Activated CD8-positive, alpha-beta memory T cell treated with anti-CD3 and anti-CD28 coated beads for 48 hours (primary cell): Measurements from ENCODE around the gene ADGRL2.

Source experiments
- DNase-seq, 3 experiments: peaks; one replicate each; pipeline ENCODE4 v3.0.0-alpha.2; 2020; ENCODE audit warnings: low read depth in 2 of 3, low spot score in 2 of 3

Gene ADGRL2

DNA sequence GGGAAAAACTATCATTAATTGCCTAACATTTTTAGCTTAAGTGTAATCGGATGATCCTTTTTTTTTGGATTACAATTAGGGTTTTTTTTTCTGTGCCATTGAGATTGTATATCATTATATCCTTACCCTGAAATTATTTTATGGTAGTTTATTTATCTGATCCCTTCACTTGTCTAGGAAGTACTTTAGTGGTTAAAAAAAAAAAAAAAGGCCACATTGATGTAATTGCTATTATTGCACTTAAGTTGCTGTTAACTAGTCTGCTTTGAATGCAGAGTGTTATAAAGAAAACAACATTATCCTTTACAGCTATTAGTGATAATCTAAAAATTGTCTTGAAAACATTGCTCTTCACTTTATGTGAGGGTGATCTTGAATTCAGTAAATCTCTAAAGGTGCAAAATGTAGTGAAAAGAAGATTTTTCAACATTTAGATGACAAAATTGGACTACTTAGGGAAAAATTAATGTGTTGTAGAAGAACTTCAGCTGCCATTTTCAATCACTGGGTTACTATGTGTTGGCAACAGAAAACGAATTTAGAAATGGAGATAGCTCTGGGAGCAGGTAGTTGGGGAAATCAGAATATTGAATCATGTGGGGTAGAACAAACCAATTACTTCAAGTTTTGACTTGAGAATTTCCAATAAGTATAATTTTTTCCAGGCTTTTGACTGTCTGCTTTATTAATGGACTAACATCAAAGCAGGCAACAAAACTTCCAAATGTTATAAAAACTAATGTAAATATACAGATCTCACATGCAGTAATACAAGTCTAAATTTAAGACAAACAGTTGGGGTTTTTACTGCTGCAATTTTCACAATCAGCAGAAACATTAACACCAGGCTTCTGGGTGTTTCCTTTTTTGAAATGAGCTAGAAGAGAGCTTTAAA is 5.0 kb downstream of the ADGRL2 start:
- no peak for DNase-seq

DNA sequence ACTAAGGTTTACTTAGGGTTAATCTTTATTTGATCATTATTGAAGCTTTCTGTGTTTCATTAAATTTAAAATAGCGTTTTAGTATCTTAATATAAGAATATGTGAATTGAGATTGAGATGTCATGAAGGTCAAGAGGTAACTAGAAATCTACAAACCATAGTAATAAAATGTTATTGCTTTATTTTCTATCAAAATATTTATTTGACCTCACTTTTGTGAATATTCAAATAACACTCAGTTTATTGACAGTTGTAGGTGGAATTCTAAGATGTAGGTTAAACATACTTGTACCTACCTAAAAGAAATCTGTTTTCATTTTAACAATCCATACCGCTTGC is 5.7 kb downstream of the ADGRL2 start:
- no peak for DNase-seq

DNA sequence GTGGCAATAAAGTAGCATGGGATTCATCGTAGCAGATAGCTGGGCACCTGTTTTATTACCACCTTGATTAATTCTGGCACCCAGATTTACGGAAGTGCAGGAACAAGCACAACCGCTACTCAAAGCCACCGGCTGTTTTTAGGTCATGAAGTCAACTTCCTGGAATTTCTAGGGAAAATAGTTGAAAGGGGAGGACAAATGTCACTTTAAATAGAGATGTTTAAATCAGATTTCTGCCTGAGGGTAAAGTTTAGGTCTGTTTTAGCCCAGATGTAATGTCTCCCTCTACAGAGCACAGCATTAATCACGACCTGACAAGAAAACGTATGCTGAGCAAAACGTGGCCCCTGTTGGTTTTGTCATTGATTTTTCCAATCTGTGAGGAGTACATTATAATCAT is 8.0 kb downstream of the ADGRL2 start:
- DNase-seq = no peak

DNA sequence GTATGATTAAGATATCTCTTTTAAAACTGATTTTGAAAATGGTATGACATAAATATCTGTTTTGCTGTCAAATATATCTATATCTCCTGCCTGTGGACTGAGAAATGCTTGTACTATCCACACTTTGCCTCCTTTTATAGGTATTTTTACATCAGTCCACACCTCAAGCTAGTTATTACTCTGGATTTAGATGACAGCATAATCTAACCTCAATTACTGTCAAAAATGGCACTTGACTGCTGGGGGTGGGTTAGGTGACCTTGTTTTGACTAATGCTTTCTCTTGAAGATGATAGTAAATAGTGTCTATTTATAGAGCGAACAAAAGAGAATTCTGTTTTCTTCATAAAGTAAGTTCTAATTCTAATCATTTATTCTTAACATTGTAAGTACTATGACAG is 9.1 kb downstream of the ADGRL2 start:
- DNase-seq = no peak

DNA sequence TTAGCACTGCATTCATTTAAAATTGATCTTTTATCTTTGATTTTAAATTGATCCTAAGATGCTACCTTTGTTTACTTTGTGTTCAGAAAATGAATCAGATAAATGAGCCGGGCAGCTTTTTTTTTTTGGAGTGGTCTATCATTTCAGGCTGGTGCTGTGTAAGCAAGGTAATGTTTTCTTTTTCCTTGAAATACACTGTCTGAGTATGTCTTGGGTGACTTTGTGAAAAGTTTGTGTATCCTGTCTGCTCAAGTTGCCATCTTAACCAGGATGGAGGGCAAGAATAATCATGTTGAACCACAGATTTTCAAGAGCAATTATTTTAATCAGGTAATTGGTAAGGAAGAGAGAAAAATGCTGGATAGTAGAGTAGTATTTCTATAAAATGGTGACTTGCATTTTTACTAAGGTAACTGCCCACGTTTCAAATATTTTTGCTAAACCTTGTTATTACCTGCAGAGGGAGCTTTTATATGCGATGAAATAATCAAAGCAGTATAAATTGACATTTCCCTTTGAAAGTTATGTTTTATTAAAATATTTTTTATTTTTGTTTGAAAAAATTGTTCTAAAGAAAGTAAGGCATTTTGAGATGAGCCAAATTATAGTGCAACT is 11.1 kb downstream of the ADGRL2 start:
- DNase-seq = no peak

DNA sequence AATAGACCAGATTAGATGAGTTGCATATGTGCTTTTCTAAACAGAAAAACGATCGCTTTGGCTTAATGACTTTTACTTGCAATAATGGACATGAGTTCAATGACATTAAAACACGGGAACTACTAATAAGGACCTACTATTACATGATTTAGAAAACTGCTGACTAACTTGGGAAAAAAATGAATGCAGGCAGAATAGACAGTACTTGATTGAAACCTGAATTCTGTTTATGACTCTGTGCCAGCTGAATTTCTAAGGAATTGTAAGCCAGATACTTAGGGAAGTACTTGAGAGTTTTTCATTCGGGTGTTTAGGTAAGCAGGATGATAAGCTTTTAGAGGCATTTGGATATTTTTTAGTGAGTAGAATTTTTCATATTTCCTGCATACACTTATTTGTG is 12.0 kb downstream of the ADGRL2 start:
- DNase-seq = no peak

DNA sequence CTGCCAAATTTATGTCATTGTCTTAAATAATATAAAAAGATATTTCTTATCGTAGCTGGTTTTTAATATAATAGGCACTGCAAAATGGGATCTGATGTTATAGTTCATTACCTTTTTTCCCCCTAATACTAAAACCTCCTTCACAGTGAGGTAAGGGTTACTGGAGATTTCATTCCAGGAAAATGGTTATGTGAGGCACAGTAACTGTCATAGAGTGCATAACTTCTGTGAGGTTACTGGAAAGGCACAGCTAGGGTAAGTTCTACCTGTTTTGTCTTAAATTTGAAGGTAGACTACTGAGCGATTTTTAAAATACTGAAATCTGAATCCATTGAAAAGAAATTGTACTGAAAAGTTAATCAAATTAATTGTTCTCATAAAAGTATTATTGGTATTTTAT is 13.0 kb downstream of the ADGRL2 start:
- DNase-seq = no peak

DNA sequence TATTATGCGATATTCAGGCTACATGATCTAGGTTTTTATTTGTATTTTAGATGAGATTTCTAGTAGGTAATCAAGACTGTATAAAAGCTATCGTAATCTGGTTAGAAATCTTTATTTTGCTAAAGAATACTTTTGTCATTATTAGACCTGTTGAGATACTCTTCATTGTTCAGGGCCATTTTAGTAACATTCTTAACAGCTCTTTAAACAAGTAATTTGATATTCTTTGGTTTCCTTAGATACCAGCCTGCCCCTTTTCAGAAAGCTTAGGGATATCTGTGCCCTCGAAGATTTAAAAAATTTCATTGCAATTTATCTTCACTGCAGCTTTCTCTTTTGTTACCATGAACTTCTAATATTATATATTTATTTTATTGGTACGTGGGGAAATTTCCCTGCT is 18.9 kb downstream of the ADGRL2 start:
- DNase-seq = no peak

DNA sequence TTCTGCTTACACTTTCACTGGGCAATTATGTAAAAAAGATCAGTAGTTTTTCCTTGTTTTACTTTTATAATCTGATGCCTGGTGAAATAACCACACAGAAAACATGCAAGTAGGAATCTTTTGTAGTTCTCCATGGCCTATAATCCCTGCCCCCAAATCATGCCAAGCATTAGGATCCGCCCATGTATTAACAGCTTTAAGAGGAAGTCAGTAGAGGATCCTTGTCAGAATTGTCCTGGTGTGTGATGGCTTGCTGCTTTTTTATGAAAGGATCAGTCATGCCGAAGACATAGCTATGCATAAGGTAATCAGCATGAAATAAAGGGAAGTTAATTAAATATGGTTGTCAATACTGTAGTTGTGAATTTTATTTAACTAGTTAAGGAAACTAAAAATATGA is 20.0 kb downstream of the ADGRL2 start:
- no peak for DNase-seq

DNA sequence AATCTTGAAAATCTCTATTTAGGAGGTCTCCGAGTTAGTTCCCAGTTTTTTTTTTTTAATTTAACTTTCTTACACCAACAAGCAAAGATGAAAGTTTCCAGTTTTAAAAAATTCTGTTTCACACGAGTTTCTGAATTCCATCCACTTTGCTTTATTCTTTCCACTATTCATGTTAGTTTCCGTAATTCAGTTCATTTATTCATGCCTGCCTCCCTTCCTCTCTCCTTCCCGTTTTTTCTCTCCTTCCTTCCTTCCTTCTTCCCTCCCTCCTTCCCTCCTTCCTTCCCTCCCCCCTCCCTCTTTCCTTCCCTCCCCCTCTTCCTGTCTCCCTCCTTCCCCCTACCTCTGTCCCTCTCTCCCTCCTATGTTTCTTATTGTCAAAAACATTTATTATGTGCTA is 22.3 kb downstream of the ADGRL2 start:
- no peak for DNase-seq

DNA sequence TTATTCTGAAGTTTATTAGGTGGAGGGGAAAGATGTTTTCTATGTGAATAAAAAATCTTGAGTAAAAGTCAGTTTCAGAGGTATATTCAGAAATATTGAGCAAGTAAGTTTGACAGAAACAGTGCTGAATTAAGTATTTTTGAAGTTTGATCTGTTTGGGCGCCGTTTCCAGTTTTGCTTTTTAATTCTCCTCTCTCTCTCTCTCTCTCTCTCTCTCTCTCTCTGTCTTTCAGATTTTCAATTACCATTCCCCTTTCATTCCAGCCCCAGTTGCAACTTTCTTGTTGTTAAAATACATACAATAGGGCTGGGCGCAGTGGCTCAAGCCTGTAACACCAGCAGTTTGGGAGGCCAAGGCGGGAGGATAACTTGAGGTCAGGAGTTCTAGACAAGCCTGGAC is 24.0 kb downstream of the ADGRL2 start:
- DNase-seq = no peak

DNA sequence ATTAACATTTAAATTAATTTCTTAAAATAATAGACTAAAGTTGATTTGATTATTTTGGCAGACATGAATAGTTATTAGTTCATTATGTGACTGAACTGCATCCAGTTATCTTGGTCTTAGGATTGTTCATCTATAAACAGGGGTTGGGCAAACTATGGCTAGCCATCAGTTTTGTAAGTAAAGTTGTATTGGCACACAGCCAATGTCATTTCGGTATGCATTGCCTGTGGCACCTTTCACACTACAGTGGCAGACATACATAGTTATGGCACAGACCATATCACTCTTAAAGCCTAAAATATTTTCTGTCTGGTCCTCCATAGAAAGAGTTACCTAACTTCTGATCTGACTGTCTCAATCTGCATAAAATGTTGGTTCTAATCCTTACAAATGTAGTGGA is 27.2 kb downstream of the ADGRL2 start:
- no peak for DNase-seq

DNA sequence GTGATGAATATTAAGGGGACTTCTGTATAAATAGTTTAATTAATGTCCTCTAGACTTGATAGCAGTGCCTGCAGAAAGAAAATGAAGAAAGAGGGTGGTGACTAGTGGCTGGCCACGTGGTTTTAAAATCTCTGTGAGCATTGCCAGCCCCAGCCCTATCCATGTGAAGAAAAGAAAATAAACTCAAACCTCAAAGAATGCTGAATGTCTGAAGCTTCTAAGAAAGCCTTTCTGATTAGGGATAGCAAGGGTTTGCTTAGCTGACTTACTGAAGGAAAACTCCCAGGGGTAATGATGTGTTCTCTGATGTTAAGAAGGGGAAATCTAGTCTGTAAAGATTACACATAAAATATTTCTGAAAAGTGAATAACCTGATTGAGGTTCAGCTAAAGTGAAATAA is 31.8 kb downstream of the ADGRL2 start:
- DNase-seq = no peak

DNA sequence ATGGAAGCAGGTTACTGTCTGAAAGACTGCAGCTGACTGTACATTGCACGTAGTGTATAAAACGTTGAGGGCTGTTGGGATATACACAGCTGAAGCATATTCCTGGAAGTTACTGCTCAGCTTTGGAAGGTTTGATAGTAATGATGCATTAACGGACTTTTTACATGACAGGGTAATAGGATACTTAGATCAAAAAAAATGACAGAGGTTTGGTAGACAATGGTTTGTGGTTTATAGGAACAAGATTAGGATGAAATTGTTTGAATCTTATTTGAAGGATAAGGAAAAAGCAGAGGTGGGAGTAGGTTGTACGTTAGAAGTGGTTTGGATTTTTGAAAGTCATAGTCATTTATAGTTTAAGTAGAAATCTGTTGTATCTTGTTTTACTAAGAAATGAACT is 33.0 kb downstream of the ADGRL2 start:
- no peak for DNase-seq

DNA sequence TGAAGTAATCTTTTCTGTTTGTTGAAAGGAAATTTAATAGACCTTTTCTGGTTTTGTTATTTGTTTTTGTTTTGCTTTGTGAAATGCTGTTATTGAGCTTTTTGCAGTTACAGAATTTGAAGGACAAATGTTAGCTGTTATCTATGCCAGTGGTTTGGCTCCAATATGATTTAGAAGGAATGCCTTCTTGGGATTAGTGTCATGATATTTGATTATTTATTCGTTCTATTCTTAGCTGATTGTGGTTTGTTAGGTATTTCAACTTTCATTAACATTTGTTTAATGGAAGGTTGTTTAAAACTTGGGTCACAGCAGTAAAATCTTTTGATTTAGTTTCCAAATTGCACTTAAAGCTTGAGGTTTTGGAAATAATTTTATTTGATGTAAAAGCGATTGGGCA is 33.5 kb downstream of the ADGRL2 start:
- DNase-seq = no peak

DNA sequence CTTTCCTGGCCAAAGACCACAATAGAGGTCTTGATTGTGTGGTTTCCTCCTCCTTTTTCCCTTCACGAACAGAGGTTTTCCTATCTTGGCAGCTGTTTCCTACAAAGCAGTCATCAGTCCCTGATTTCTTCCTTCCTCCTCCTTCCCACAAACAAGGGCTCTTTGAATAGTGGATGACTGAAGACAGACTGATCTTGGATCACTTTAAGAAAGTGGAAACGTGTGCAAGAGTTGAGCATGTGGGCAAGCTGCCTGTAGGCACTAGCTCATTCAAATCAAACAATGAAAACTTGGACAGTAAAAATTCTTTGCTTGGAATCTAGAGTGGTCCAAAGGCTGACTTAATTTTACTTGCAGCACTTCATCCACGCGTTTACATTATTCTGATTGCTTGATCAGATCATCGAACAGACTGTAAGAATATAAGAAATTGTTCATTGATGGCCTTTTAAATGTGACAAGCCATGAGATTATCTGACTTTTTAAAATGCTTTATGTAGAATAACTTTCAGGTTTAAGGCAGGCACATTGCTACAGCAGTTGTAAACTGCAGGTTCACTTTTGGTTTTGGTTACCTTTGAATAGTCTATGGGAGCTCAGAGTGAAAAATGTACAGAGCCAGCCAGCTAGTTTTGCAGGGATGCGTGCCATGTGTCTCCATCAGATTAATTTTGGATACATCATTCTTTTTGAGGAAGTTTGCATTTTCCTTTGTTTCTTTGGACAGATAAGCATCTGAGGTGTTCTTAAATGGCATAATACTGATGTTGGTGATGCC is 34.4 kb downstream of the ADGRL2 start:
- no peak for DNase-seq

DNA sequence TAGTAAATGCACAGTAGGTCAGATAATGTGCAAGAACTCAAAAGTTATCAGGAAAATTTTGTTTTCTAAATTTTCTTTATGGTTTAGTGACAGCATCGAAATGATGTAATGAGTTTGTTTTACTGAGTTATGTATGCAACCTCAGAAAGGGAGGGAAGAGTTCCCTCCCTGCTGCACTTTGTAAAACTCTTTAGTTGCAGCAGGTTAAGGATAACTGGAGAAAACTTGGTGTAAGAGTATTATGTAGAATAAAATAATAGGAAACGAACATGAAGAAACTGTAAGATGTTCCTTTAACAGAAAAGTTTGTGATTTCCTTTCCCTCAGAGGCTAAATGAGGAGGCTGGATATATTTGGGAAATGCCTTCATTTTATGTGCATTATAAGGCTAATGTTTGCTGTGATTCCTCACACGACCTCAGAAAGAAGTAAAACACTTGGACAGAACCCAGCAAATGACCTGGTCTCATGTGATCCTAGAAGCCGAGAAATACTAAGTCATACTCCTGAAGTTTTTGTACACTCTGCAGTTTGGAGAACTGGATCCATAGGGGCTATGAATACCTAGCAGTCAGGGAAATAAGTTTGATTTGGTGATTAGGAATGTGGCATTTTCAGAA is 35.4 kb downstream of the ADGRL2 start:
- no peak for DNase-seq

DNA sequence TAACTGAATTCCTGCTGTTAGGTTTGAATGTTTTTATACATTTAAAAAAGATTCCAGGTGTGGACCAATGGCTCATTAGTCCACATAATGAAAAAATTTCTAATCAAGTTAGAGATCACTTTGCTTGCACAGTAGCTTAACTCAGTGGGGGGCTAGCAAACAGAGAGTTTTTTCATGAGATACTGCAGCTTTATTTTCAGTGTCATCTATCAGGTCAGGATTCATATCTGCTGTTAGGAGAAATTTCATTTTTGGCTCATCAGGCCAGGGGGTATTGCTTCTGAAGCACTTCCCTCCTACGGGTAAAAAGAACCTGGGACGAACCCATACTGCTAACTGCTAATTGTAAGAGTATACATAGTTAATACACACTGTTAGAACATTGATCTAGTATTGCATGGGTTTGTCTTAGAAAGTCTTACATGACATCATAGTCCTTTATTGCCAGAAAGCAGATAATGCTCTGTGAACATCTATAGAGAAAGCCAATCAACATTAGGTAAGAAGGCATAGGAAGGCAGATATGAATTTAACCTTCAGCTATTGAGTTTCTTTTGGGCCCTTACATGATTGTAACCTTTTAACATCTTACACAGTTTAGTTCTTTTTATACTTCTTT is 38.0 kb downstream of the ADGRL2 start:
- DNase-seq = no peak

DNA sequence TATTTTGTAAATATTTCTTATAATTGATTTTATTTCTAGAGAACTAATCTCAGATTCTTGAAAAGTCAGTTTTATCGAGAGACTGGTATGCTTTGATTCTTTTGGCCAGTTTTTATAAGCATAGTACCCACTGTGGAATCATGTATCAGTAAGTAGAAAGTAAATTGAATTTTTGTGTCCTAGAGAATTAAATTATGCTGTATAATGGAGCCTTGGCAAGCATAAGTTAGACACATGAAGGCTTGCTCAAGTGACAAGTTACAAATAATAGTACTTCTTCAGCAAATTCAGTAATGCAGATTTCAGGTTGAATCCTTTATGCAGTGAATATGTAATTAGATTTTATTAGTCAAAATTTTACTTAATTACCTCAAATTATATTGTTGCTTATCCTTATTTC is 40.1 kb downstream of the ADGRL2 start:
- DNase-seq = no peak

DNA sequence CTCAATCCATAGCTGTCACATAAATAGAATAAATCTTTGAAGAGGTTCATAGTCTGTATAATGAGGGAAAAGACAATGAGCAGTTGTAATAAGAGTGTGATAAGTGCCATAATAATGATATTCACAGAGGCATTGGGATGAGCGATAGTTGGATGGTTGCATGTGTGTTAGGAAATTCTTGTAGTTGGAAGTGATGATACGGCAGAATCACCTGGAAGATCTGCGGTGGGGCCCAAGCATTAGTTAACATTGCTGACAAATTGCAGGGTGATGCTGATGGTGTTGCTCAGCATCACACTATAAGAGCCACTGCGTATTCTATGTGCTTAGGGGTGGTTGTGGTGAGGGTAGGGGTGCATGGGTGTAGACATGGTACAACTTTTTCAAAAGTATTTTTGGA is 41.1 kb downstream of the ADGRL2 start:
- DNase-seq = no peak

DNA sequence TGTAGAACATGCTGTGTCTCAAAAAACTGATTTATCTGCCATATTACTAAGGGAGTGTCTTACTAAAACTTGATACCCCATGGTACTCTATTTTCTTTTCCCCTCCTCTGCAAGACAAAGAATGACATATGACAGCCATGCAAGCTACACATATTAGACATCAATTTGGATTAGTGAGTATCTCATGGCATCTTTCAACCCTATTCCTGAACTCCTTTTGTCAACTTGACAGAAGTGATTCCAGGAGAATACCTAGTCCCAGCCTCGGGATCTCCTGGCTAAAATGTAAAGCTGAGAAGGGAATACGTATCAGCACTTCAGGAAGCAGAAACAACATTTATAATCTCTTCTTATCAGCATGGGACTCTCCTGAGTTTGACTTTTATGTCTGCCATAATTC is 43.7 kb downstream of the ADGRL2 start:
- no peak for DNase-seq
